HepG2 (cell line): ENCODE measurements around the gene FANK1.

Source experiments
- FOXJ3 ChIP-seq: sonication (generic); formaldehyde crosslinking; IDR thresholded peaks from 2 replicates; pipeline ENCODE4 v1.4.0; 2020; ENCODE audit warnings: missing genetic modification reagents, mild to moderate bottlenecking, borderline replicate concordance
- HIVEP1 ChIP-seq: sonication (generic); formaldehyde crosslinking; IDR thresholded peaks from 2 replicates; pipeline ENCODE4 v1.4.0; 2020; ENCODE audit warnings: mild to moderate bottlenecking, missing genetic modification reagents
- NFYC ChIP-seq: IDR thresholded peaks from 2 replicates; pipeline ENCODE4 v1.6.1; 2016; ENCODE audit warnings: missing genetic modification reagents, missing compliant biosample characterization
- POLR2A ChIP-seq, 2 experiments: IDR thresholded peaks; 2 replicates each; pipeline ENCODE4 v1.6.1; 2011; ENCODE audit warnings: low read depth in 2 of 2, low read length in 2 of 2, mild to moderate bottlenecking in 1 of 2, moderate library complexity in 1 of 2; ENCODE audit not compliant: insufficient read depth in 1 of 2
- RFX5 ChIP-seq: IDR thresholded peaks from 2 replicates; pipeline ENCODE4 v1.6.1; 2011; ENCODE audit warnings: low read depth, low read length, improper control_type of control experiment
- SAFB2 ChIP-seq: sonication (generic); formaldehyde crosslinking; IDR thresholded peaks from 2 replicates; pipeline ENCODE4 v1.5.1; 2020; ENCODE audit warnings: missing genetic modification reagents, low read depth, mild to moderate bottlenecking, borderline replicate concordance
- SIN3A ChIP-seq: IDR thresholded peaks from 2 replicates; pipeline ENCODE4 v1.6.1; 2011; ENCODE audit warnings: low read depth, mild to moderate bottlenecking, control low read depth, low read length, borderline replicate concordance
- ZMYM2 ChIP-seq: sonication (generic); formaldehyde crosslinking; IDR thresholded peaks from 2 replicates; pipeline ENCODE4 v1.8.0; 2022; ENCODE audit warnings: mild to moderate bottlenecking, missing genetic modification reagents
- ZNF772 ChIP-seq: sonication (generic); formaldehyde crosslinking; IDR thresholded peaks from 2 replicates; pipeline ENCODE4 v1.5.0; 2020; ENCODE audit warnings: mild to moderate bottlenecking, missing genetic modification reagents
- TF ChIP-seq, protein P1 (sequence below): sonication (generic); formaldehyde crosslinking; IDR thresholded peaks from 2 replicates; pipeline ENCODE4 v1.5.0; 2020; ENCODE audit warnings: mild to moderate bottlenecking, missing genetic modification reagents, moderate library complexity
- TF ChIP-seq, protein P2 (sequence below): sonication (generic); formaldehyde crosslinking; IDR thresholded peaks from 2 replicates; pipeline ENCODE4 v1.8.0; 2022; ENCODE audit warnings: missing genetic modification reagents, mild to moderate bottlenecking, moderate library complexity, borderline replicate concordance

DNA sequence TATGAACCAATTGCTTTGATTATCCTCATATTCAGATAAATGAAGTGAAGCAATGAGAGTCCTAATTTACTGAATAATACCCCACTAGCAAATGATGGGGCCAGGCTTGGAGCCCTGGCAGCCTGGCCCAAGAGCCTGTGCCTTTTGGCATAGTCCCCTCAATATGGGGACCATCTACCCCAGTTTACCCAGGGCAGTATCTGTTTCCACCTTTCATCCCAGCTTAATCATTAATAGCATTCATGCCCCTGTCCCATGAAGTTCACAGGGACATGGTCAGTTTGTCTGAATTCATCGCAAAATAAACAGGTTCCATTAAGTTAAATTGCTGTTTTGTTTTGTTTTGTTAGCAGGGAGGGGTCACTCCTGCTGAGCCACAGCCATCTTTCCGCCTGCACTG lies 47.5 kb upstream of the FANK1 start:
- TF ChIP-seq, protein P1, sequence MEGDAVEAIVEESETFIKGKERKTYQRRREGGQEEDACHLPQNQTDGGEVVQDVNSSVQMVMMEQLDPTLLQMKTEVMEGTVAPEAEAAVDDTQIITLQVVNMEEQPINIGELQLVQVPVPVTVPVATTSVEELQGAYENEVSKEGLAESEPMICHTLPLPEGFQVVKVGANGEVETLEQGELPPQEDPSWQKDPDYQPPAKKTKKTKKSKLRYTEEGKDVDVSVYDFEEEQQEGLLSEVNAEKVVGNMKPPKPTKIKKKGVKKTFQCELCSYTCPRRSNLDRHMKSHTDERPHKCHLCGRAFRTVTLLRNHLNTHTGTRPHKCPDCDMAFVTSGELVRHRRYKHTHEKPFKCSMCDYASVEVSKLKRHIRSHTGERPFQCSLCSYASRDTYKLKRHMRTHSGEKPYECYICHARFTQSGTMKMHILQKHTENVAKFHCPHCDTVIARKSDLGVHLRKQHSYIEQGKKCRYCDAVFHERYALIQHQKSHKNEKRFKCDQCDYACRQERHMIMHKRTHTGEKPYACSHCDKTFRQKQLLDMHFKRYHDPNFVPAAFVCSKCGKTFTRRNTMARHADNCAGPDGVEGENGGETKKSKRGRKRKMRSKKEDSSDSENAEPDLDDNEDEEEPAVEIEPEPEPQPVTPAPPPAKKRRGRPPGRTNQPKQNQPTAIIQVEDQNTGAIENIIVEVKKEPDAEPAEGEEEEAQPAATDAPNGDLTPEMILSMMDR (CRISPR knock-in tag): no peak
- no peak for TF ChIP-seq SAFB2 (CRISPR knock-in tag)
- no peak for TF ChIP-seq RFX5
- no peak for TF ChIP-seq ZNF772 (CRISPR knock-in tag)
- TF ChIP-seq NFYC (CRISPR knock-in tag): no peak
- TF ChIP-seq, protein P2, sequence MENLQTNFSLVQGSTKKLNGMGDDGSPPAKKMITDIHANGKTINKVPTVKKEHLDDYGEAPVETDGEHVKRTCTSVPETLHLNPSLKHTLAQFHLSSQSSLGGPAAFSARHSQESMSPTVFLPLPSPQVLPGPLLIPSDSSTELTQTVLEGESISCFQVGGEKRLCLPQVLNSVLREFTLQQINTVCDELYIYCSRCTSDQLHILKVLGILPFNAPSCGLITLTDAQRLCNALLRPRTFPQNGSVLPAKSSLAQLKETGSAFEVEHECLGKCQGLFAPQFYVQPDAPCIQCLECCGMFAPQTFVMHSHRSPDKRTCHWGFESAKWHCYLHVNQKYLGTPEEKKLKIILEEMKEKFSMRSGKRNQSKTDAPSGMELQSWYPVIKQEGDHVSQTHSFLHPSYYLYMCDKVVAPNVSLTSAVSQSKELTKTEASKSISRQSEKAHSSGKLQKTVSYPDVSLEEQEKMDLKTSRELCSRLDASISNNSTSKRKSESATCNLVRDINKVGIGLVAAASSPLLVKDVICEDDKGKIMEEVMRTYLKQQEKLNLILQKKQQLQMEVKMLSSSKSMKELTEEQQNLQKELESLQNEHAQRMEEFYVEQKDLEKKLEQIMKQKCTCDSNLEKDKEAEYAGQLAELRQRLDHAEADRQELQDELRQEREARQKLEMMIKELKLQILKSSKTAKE (CRISPR knock-in tag): no peak
- no peak for TF ChIP-seq SIN3A
- TF ChIP-seq POLR2A (IDR thresholded peaks at IDR 0.05; ENCODE audit: insufficient read depth in 1 of 2, low read depth in 2 of 2, low read length in 2 of 2): no peak
- TF ChIP-seq FOXJ3: no peak
- TF ChIP-seq ZMYM2: no peak
- TF ChIP-seq HIVEP1: no peak
